Muscle layer of colon (tissue), 2 donors: Measurements from ENCODE around the gene CD300LD.
"Not testable (repeated sequence)": the region's sequence is repeated elsewhere in the genome, so short reads cannot be mapped to it uniquely, and the experiment has no call there.

Experiments
- H3K27ac ChIP-seq: one replicate; pipeline ENCODE4 v1.7.0; 2013; ENCODE audit warnings: low read depth, mild to moderate bottlenecking, low read length, moderate library complexity
- H3K27me3 ChIP-seq, 2 donors: one replicate each; pipeline ENCODE4 v1.7.0; 2013; ENCODE audit warnings: low read length in 2 of 2, mild to moderate bottlenecking in 2 of 2; ENCODE audit not compliant: insufficient read depth in 2 of 2, control insufficient read depth in 1 of 2
- H3K36me3 ChIP-seq: one replicate; pipeline ENCODE4 v1.7.0; 2013; ENCODE audit warnings: mild to moderate bottlenecking, low read length; ENCODE audit not compliant: insufficient read depth
- H3K4me1 ChIP-seq: one replicate; pipeline ENCODE4 v1.7.0; 2013; ENCODE audit warnings: mild to moderate bottlenecking, low read length; ENCODE audit not compliant: insufficient read depth
- H3K4me3 ChIP-seq, 2 donors: one replicate each; pipeline ENCODE4 v1.7.0; 2013; ENCODE audit warnings: low read length in 2 of 2, low read depth in 1 of 2, mild to moderate bottlenecking in 1 of 2, moderate library complexity in 1 of 2
- H3K9ac ChIP-seq: one replicate; pipeline ENCODE4 v1.7.0; 2013; ENCODE audit warnings: low read length
- H3K9me3 ChIP-seq: one replicate; pipeline ENCODE4 v1.7.0; 2013; ENCODE audit warnings: mild to moderate bottlenecking, low read length
- donor health status: abdominal sarcoma.
- donor health status: Adenocarcinoma of cecum.

CD300LD gene

DNA sequence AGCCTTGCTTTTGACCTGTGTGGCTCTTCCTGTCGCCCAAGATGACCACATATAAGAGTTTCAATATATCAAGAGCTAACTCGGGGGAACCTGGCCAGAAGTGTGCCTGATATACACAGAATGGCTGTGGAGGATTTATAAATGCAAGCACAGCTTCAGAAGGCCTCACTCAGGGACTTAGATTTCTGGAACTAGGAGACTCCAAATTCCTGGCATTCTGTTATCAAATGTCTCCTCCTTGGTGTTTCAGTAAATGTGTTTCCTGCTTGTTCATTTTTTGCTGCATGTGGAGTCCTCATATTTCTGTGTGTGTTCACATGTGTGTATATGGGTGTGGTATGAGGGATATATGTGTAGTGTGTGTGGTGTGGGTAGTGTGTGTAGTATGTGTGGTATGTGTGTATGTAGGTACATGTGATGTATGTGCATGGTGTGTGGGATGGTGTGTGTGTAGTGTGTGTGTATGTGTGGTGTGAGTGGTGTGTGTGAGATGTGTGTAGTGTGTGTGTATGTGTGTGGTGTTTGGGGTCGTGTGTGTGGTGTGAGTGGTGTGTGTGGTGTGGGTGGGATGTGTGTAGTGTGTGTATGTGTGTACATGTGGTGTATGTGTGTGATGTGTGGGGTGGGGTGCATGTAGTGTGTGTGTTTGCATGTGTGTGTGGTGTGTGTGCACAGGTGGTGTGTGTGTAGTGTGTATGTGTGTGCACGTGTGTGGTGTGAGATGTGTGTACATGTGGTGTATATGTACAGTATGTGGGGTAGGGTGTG, 23.8 kb downstream of the CD300LD start:
- H3K27me3 ChIP-seq: no peaks in the 10 kb centered on the region
- H3K9ac ChIP-seq: no peak overlapping the region
- no peak overlapping the region for H3K4me3 ChIP-seq
- no peak overlapping the region for H3K27ac ChIP-seq
- peaks cover 4% of the 10 kb centered on the region for H3K9me3 ChIP-seq
- no peaks in the 10 kb centered on the region for H3K4me1 ChIP-seq
- no peaks in the 10 kb centered on the region for H3K36me3 ChIP-seq

DNA sequence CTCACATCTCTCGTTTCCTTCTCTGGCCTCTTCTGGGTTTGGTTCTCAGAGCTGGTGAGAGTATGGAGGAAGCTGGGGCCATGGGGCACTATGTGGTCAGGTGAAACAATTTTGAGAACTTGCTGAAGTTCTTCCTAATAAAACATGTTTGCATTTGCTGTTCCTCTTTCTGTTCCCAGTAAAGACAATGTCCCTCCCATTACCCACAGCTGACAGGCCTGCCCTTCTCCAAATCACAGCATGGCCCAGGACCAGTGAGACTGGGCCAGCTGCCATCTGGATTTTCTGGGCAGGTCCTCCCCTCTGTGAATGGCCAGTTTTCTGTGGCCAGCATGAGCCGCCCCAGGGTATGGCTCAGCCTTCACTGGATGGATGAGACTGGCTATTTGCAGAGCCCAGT, 24.7 kb downstream of the CD300LD start, which contains the start of gene CD300H:
Gene CD300H (minus strand): TSS at position 113 of the 400 bp plus-strand sequence.
- H3K27ac ChIP-seq: no peak within 1 kb of the TSS

DNA sequence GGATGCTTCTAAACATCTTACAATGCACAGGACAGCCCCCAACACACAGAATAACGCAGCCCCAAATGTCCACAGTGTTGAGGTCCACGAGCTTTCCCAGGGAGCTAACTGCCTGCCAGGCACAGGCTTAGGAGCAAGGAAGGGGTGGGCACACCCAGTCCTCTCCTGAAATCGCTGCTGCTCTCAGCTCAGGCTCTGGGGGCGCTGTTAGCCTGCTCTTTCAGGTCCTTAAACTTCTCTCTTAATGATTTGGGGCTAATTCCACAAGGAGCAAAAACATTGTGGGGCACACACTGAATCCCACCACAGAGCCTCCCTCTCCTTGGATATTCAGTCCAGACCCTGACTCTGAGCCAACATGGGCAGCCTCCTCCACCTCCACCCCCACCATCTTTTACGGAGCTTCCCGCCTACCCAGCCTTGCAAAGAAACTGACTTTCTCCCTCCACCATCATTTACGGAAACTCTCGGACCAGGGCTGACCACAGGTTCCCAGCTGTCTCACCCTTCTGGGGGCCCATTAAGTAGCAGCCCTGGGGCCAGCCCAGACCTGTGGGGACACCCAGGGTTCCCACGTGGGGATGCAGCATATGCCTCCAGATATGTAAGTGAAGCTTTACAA, 25.8 kb downstream of the CD300LD start:
- Histone ChIP-seq H3K27me3 (no peaks in the 10 kb centered on the region), H3K4me3 (no peak overlapping the region), H3K36me3 (no peaks in the 10 kb centered on the region), H3K27ac (no peak overlapping the region), H3K4me1 (no peaks in the 10 kb centered on the region), H3K9ac (no peak overlapping the region), H3K9me3 (no peaks in the 10 kb centered on the region)

More for the DNA sequence above, 24.7 kb downstream of the CD300LD start, which contains the start of gene CD300H:
- H3K9ac ChIP-seq: no peak within 1 kb of the TSS
- H3K36me3 ChIP-seq: no peaks in the 10 kb centered on the region
- H3K4me3 ChIP-seq: no peak within 1 kb of the TSS
- H3K4me1 ChIP-seq: no peaks in the 10 kb centered on the region
- peaks cover 4% of the 10 kb centered on the region for H3K9me3 ChIP-seq
- H3K27me3 ChIP-seq: no peaks in the 10 kb centered on the region

DNA sequence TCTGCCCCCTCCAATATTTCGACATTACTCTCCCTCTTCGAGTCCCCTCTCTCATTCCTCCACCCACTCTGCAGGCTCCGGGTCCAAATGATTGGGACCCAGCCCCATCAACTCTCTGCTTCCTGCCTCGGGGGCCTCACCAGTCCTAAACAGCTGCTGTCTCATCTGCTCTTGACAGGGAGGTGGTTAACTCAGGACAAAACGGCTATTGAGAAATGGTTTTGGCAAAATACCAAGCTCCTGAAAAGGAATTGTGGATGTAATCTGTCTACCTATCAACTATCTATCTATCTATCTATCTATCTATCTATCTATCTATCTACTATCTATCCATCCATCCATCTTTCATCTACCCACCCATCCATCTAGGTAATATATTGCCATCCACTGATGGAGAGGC, 27.0 kb downstream of the CD300LD start:
- Histone ChIP-seq H3K36me3 (no peaks in the 10 kb centered on the region), H3K4me3 (no peak overlapping the region), H3K27me3 (no peaks in the 10 kb centered on the region), H3K9me3 (no peaks in the 10 kb centered on the region), H3K4me1 (no peaks in the 10 kb centered on the region), H3K27ac (no peak overlapping the region), H3K9ac (no peak overlapping the region)

DNA sequence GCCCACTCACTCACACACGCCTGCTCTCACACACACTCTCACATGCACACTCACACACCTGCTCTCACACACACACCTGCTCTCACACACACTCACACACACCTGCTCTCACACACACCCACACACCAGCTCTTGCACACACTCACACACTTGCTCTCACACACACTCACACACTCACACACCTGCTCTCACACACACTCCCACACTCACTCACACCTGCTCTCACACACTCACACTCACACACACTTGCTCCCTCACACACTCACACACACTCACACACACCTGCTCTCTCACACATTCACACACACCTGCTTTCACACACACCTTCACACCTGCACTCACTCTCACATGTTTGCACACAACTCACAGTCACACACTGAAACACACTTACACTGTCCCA, 28.7 kb downstream of the CD300LD start:
- H3K27ac ChIP-seq: no peak overlapping the region

DNA sequence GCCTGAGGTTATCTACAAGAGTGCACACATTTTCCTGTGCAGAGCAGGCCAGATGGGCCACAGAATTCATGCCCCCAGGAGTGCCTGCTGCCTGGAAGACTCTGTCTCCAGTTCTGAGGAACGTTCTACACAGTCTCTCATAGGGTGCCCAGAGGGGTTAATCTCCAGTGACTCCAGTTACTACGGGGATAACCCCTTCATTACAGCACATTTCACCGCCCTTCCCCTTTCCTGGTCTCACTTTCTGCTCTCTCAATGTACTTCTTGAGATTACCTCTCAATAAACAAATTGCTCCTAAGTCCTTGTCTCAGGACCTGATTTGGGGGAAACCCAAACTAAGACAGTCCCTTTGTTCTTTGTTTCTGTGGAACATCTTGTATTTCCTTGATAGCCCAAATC, 30.5 kb downstream of the CD300LD start:
- no peak overlapping the region for H3K27ac ChIP-seq
- no peaks in the 10 kb centered on the region for H3K27me3 ChIP-seq
- no peak overlapping the region for H3K9ac ChIP-seq
- H3K9me3 ChIP-seq: no peaks in the 10 kb centered on the region
- H3K36me3 ChIP-seq: no peaks in the 10 kb centered on the region
- H3K4me3 ChIP-seq: no peak overlapping the region
- H3K4me1 ChIP-seq: no peaks in the 10 kb centered on the region

More for the DNA sequence above, 28.7 kb downstream of the CD300LD start:
- Histone ChIP-seq H3K4me1 (no peaks in the 10 kb centered on the region), H3K9me3 (no peaks in the 10 kb centered on the region), H3K9ac (no peak overlapping the region), H3K27me3 (no peaks in the 10 kb centered on the region), H3K4me3 (no peak overlapping the region), H3K36me3 (no peaks in the 10 kb centered on the region)

DNA sequence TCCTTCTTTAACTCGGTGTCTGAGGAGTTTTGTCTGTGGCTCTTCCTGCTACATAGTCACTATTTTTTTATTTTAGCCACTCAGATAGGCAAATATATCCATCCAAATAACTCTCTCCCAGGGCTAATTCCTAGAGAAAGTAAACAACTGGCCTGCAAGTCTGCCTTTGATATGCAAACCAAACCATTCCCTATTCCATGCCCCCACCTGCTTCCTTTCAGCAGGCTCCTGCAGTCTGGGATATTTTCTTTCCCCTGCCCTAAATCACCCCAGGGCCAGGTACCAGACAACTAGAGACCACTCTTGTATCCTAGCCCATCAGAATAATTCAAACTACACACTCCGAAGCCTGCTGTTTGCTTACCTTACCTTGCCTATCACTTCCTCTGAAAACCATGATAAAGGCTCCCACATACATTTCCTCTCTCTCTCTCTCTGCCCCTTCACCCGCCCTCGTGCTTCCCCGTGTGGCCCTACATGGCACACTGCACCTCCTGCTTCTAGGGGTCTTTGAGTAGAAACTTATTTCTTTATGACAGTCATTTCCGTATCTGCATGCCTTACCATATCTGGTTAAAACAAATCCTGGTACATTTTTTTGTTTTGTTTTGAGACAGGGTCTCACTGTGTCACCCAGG, 33.1 kb downstream of the CD300LD start:
- no peaks in the 10 kb centered on the region for H3K36me3 ChIP-seq
- no peaks in the 10 kb centered on the region for H3K4me1 ChIP-seq
- no peak overlapping the region for H3K27ac ChIP-seq

DNA sequence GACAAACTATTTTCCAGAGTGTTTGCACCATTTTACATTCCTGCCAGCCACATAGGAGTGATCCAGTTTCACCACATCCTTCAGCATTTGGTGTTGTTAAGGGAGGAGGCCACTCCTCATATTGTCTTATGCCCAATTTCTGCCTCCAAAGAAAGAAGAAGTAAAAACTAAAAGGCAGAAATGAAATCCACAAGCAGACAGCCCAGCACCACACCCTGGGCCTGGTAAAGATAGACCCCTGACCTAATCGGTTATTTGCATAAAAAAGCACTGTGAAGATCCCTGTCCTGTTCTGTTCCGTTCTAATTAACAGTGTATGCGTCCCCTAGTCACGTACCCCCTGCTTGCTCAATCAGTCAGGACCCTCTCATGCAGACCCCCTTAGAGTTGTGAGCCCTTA, 33.7 kb downstream of the CD300LD start:
- not testable (repeated sequence) for H3K4me3 ChIP-seq, H3K27me3 ChIP-seq, H3K9me3 ChIP-seq, H3K27ac ChIP-seq, H3K4me1 ChIP-seq, H3K9ac ChIP-seq, H3K36me3 ChIP-seq

More for the DNA sequence above, 33.1 kb downstream of the CD300LD start:
- no peak overlapping the region for H3K4me3 ChIP-seq
- no peaks in the 10 kb centered on the region for H3K27me3 ChIP-seq
- H3K9me3 ChIP-seq: no peaks in the 10 kb centered on the region
- no peak overlapping the region for H3K9ac ChIP-seq

DNA sequence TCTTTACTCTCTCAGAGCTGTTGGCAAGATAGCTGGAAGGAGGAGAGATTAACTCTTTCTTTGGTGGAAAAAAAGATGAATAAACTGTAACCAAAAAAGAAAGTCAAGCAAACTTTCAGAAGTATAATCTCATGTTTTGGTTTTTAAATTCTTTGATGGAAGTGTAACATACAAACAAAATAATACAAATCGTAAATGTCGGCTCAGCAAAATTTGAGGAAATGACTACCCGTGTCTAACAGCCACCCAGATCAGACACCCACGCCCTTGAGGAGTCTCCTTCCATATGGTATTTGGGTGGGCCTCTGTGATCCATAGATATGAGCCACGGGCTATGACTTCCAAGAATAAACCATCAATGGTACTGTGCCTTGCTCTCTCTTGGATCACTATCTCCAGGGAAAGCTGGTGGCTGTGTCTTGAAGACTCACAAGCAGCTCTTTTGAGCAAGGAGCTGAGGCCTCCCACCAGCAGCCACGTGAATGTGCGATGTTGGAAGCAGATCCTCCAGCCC, 36.6 kb downstream of the CD300LD start:
- no peaks in the 10 kb centered on the region for H3K36me3 ChIP-seq
- no peak overlapping the region for H3K9ac ChIP-seq
- H3K9me3 ChIP-seq: no peaks in the 10 kb centered on the region
- no peak overlapping the region for H3K27ac ChIP-seq
- H3K4me1 ChIP-seq: no peaks in the 10 kb centered on the region
- no peaks in the 10 kb centered on the region for H3K27me3 ChIP-seq
- no peak overlapping the region for H3K4me3 ChIP-seq

DNA sequence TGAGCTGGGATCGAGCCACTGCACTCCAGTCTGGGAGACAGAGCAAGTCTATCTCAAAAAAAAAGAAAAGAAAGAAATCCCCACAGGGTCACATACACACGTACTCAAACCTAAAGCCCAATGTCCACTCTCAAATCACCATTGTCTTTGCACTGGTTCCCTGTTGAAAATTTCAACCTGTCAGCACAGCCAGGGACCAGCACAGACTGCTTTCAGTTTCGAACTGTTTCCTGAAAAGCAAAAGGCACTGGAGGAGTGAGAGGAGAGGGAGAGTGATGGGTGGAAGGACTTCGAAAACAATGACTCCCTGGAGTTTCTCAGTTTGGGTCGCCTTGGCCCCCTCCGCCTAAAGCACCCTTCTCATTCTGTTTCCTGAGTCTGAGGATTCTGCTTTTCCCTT, 37.2 kb downstream of the CD300LD start:
- no peak overlapping the region for H3K4me3 ChIP-seq
- no peak overlapping the region for H3K9ac ChIP-seq
- no peak overlapping the region for H3K27ac ChIP-seq
- H3K9me3 ChIP-seq: no peaks in the 10 kb centered on the region
- no peaks in the 10 kb centered on the region for H3K4me1 ChIP-seq
- H3K27me3 ChIP-seq: no peaks in the 10 kb centered on the region
- H3K36me3 ChIP-seq: no peaks in the 10 kb centered on the region

DNA sequence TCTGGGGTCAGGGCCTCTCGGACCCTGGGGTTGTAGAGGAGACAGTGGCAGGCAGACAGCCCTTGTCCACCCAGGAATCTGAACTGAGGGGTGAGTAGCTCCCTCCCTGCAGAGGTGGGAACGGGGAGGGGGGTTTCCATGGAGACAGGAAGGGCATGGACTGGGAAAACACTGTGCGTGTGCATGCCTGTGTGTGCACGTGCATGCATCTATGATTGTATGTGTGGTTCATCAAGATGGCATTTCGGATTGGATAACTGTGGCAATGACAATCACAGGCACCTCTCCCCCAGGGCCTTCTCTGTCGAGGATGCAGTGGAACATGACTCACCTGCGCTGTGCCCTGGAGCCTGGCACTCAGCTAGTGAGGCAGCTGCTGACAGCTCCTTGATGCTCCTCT, 40.0 kb downstream of the CD300LD start:
- H3K9me3 ChIP-seq: no peaks in the 10 kb centered on the region
- H3K9ac ChIP-seq: no peak overlapping the region
- H3K4me3 ChIP-seq: no peak overlapping the region
- no peak overlapping the region for H3K27ac ChIP-seq
- H3K27me3 ChIP-seq: no peaks in the 10 kb centered on the region
- H3K36me3 ChIP-seq: no peaks in the 10 kb centered on the region
- no peaks in the 10 kb centered on the region for H3K4me1 ChIP-seq
